Measurements from ENCODE around the gene PRKG1.
A peak's percentile ranks its signal among the peaks of the same experiment; 100 is the strongest.

Gene PRKG1

GRCh38 chr10:51910596-51910995 lies 836.3 kb downstream of the PRKG1 start:
- no peak for DNase-seq

DNA sequence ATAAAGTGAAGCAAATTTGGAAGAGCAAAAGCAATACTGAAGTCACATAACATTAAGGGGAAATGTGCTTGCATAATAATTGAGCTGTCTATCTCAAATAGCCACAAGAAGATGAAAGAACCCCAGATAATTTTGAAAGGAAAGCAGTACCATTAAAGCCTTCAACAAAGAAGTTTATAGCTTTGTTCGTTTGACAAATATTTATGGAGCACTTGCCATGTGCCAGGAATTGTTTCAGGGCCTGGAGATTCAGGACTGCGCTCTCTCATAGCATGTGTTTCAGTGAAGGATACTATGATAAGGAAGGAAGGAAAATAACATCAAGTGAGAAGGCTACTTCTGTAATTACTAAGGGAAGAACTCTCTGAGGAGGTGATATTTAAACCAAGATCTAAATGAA lies 837.4 kb downstream of the PRKG1 start:
- no peak for DNase-seq

- DNase-seq = no peak
Observed at GRCh38 chr10:51915031-51915542, 840.8 kb downstream of the PRKG1 start.

GRCh38 chr10:51918440-51918839 lies 844.2 kb downstream of the PRKG1 start:
- no peak for DNase-seq

DNA sequence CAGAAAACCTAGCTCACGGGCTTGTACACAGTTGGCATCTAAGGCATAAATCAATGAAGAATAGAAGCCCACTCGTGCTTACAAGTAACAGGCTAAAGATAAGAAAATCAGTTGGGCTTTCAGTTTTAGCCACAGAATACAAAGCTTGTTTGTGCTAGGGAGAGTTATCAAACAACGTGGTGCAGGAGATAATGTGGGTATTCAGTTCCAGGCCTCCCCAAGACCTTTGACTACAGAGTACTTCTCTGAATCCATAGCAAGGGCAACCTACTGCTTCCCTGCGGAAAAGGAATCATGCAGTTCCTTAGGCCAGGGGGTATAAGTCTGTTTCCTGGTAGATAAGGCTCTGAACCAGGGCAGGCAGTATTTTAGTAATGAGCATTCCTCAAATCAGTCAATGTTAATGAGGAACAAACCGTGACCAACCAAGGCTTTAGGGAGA lies 844.6 kb downstream of the PRKG1 start:
- no peak for DNase-seq

- no peak for DNase-seq
Observed at GRCh38 chr10:51920672-51921071, 846.4 kb downstream of the PRKG1 start.

- no peak for DNase-seq
Observed at GRCh38 chr10:51924359-51924758, 850.1 kb downstream of the PRKG1 start.

DNA sequence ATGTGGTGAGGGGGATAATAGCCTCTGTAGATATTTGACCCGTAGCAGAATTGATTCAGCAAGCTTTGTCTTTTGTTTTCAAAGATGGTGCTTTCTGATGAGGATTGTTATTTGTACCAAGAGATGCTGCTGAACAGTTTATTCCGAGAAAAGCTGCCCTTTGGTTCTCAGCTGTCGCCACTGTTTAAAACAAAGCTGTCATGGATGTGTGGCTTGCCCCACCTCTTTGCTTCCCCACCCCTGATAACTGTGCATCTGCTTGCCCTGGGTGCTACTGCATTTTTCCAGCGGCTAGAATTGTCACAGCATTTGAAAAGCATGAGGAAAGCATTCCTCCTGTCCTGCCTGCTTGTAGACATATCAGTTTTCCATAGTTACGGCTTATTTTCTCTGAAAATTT lies 852.0 kb downstream of the PRKG1 start:
- DNase-seq = no peak

GRCh38 chr10:51928162-51928561 lies 853.9 kb downstream of the PRKG1 start:
- no peak for DNase-seq

DNA sequence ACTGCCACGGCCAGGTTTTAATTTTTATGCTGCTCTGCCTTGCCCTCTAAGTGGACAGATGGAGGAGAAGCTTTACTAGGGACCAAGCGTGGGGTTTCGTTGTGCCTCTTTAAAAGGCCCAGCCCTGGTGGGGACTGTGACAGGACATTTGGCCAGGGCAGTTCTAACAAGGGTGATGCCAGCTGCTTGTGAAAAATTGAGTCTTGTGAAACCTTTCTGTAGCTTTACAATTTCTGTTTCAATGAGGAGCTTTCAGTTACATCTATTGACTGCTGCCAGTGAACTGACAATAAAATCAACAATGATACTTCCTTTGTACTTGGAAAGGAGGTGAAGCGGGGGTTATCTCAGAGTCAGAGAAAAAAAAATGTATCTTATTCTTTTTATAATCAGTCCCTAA lies 858.2 kb downstream of the PRKG1 start:
- DNase-seq = no peak

DNA sequence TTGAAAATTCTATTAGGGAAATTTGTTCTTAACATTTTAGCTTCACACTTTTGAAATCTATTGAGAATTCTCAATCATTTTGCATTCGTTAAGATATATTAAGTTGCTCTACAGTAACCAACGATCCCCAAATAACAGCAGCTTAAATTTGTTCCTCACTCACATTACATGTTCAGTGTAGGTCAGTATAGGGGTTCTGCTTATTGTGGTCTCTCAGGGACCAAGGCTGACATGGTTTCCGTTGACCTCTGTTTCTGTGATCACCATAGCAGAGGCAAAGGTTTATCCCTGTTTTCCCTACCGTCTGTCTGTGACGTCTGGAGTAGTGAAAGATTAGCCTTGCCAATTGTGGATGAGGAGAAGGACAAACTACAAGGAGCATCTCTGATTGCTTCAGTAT lies 860.1 kb downstream of the PRKG1 start:
- no peak for DNase-seq

- DNase-seq = no peak
Observed at GRCh38 chr10:51935341-51935740, 861.1 kb downstream of the PRKG1 start.

- no peak for DNase-seq
Observed at GRCh38 chr10:51937308-51938140, 863.2 kb downstream of the PRKG1 start.

DNA sequence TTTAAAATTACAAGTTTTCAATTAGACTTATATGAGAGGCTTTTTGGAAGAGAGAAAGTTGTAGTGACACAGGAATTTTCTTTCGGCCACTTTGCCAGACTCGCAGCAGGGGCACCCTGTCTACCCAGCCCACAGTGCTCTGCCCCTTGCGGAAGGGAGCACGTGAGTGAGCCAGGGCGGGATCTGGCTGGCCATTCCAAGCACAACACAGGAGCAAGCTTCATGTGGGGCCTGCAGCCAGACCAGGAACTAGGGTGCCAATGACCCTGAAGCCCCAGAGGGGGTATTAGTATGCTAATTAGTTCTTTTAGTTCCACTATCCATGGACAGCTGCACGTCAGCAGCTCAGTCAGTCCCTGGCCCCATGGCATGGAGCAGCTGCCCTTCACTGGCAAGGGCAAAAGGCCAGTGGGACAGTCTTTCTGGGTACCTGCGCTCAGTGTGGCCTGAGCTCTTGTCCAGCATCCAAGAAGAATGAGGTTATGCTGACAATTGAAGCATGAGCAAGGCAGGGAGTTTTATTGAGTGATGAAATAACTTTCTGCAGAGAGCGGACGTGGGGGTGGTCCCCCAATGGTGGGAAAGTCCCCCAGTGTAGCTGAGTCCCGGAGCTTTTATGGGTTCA lies 876.2 kb downstream of the PRKG1 start:
- no peak for DNase-seq

DNA sequence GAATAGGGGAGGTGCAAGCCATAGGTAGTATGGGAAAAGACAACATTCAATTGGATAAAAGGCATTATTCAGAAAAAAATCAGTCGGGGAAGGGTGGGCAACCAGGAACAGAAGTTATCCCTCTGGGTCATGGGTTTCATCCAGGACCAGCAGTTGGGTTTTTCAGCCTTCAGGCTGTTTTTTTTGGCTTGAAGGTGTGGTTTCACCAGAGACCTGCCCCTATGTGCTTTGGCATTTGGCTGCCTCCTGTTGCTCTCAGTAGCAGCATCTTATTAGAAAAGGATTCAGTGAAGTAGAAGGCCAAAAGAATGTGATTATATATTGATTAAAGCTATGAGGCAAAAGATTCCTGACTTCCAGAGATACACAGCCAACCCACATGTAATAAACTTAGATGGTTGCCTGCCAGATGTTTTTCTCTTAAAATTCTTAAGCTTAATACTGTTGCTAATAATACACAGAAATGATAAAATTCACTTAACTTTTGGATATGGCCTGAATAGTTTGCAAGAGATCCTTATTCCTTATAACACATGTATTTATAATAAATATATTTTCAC lies 876.8 kb downstream of the PRKG1 start:
- DNase-seq = no peak

DNA sequence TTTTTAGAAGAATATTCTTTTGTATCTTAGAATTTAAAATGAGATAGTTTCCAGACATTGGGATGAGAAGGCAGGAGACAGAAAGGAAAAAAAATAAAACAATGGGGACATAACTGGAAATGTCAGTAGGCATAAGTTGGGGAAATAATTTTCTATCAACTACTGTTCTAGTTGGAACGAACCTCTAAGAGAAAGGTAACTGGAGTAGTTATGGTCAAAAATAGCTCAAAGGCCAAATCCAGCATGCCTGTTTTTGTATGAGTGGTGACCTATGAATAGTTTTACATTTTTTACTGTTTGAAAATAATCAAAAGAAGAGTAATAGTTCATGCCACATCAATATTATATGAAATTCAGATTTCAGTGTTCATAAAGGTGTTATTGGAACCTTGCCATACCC lies 877.3 kb downstream of the PRKG1 start:
- DNase-seq = no peak

DNA sequence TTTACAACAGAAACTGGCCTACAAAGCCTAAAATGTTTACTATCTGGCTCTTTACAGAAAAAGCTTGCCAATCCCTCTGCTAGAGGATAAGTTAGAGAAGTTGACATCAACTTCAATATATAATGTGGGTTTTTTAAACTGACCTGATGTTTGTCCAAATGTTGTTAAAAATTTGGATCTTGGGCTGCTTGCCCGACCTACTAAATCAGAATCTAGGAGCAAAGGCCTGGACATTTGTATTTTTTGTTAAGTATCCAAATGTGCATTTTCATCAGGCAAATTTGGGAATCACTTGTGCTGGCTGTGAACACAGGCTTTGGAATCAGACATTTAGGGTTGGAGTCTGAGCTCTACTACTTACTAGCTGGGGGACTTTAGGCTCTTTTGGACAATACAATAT lies 877.8 kb downstream of the PRKG1 start:
- no peak for DNase-seq

DNA sequence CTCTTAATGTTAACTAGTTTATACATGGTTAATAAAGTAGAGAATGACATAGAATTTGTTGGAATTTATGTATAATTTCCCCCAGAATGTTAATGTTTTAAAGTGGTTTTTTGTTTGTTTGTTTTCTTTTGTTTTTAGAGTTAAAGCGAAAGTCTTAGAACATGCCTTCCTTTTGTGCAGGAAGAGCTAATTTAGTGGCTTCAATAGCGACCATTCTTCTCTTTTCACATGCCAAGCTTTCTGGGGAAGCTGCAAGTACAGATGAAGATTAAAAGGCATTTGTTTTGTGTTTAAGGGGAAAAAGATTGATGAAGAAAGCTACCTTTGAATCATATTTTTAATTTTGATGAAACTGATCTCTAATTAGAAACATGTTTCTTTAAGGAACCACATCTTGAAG lies 881.4 kb downstream of the PRKG1 start:
- no peak for DNase-seq

DNA sequence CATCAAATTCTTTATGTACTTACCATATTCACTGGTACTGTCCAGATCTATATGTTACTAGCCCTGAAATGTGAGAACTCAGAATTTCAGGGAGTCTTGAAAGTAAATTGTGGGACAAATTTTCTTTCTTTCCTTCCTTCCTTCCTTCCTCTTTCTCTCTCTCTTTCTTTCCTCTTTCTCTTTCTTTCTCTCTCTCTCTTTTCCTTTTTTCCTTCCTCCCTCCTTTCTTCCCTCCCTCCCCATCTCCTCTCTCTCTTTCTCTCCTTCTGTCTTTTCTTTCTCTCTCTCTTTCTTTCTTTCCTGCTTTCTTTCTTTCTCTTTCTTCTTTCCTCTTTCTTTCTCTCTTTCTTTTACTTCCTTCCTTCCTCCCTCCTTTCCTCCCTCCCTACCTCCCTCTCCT lies 882.5 kb downstream of the PRKG1 start:
- DNase-seq = no peak

- DNase-seq = peak; percentile 9 to 44
Observed at GRCh38 chr10:51960494-51960895, 886.2 kb downstream of the PRKG1 start.

GRCh38 chr10:51961401-51961800 lies 887.1 kb downstream of the PRKG1 start:
- DNase-seq = no peak

DNA sequence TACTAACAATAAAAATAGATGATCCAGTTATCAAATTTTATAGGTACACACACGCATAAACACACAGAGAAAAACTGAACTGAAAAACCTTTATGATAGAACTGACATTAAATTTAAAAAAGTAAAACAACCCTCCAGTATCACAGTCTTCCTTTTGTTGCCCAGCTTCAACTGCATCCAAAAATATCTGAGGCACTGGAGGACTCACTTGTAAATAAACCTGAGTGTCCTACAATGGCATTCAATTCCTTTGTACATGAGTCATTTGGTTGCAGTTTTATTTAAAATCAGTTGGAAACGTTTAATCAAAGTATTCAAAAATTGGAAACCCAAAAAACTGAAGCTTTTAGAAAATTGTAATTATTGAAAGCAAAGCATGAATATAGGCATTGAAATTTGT lies 890.3 kb downstream of the PRKG1 start:
- no peak for DNase-seq

DNA sequence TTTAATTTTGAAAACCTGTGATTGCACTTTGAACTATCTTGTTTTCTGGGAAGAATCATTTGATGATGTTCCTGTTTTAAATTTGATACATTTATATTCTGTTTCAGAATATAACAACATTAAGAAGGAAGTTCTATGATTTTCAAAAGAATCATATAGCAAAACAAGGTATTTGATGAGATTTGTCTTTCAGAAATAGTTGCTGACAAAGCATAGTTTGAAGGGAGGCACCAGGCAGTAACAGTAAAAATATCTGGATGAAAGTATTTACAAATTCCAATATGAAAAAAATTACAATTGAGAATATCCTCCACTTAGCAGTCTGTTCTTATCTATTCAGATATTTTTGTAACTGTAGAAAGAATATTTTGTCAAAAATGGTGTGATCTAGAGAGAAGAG lies 891.2 kb downstream of the PRKG1 start:
- no peak for DNase-seq

DNA sequence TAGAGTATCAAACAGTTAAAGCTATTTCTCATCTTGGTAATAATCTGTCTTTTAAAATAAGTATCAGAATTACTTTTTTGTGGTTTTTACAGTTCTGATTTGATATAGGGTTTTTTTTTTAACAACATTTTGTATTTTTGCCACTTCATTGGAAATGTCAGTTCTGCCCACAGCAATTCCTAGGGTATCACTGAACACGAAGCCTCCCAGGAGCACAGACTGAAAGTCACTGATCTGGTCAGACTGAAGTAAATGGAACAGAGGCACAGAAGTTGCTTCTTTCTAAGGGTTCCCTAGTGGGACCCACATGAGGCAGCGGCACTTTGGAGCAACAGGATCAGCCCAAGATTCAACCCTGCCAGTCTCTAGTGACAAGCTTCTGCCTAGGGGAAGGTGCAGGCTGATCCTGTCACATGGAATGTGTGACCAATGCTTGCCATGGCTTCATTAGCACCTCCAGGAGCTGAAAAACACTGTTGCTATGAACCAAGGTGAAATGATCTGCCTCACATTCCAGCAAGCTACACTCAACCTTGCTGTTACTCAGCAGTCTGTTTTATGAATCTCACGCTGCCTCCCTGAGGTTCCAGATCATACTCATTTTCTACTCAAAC lies 898.6 kb downstream of the PRKG1 start:
- no peak for DNase-seq

Measured in inflammatory macrophage treated with lipopolysaccharide for 1 hour (primary cell).